MM.1S (cell line): ENCODE measurements around the gene ARRDC1.

Experiments used
- DNase-seq: peaks from one replicate; pipeline ENCODE4 v3.0.0-alpha.2; 2015
- H2AFZ ChIP-seq: fragments of 300-600 bp; sonication (generic); 2 replicates; pipeline ENCODE4 v1.6.0; 2016; ENCODE audit warnings: antibody characterized with exemption, low read length
- H3F3A ChIP-seq: fragments of 300-600 bp; sonication (generic); 2 replicates; pipeline ENCODE4 v1.6.1; 2016; ENCODE audit warnings: mild to moderate bottlenecking, antibody characterized with exemption, low read length, moderate library complexity, mixed read lengths; ENCODE audit not compliant: insufficient read depth
- H3K27ac ChIP-seq: fragments of 300-600 bp; sonication (generic); 2 replicates; pipeline ENCODE4 v1.5.1; 2016; ENCODE audit warnings: mild to moderate bottlenecking, low read length
- H3K27me3 ChIP-seq: fragments of 300-600 bp; sonication (generic); replicated peaks from 2 replicates; pipeline ENCODE4 v1.6.0; 2016; ENCODE audit warnings: low read length; ENCODE audit not compliant: insufficient read depth
- H3K36me3 ChIP-seq: fragments of 300-600 bp; sonication (generic); replicated peaks from 2 replicates; pipeline ENCODE4 v1.6.1; 2016; ENCODE audit warnings: mild to moderate bottlenecking, low read length, mixed read lengths; ENCODE audit not compliant: insufficient read depth
- H3K4me1 ChIP-seq: fragments of 300-600 bp; sonication (generic); 2 replicates; pipeline ENCODE4 v1.6.1; 2016; ENCODE audit warnings: low read length, mixed read lengths
- H3K4me2 ChIP-seq: fragments of 300-600 bp; sonication (generic); 2 replicates; pipeline ENCODE4 v1.6.0; 2016; ENCODE audit warnings: low read depth, low read length
- H3K4me3 ChIP-seq: fragments of 300-600 bp; sonication (generic); 2 replicates; pipeline ENCODE4 v1.5.1; 2016; ENCODE audit warnings: low read length, mixed read lengths
- H3K79me2 ChIP-seq: fragments of 300-600 bp; sonication (generic); 2 replicates; pipeline ENCODE4 v1.6.1; 2016; ENCODE audit warnings: mixed run types, low read length, mixed read lengths
- H3K9ac ChIP-seq: fragments of 300-600 bp; sonication (generic); 2 replicates; pipeline ENCODE4 v1.6.1; 2016; ENCODE audit warnings: low read length, mixed read lengths
- H3K9me2 ChIP-seq: fragments of 300-600 bp; sonication (generic); replicated peaks from 2 replicates; pipeline ENCODE4 v1.6.1; 2016; ENCODE audit warnings: mild to moderate bottlenecking, low read length, mixed read lengths; ENCODE audit not compliant: insufficient read depth
- H3K9me3 ChIP-seq: fragments of 300-600 bp; sonication (generic); replicated peaks from 2 replicates; pipeline ENCODE4 v1.6.1; 2016; ENCODE audit warnings: mild to moderate bottlenecking, low read length, mixed read lengths; ENCODE audit not compliant: insufficient read depth
- H4K20me1 ChIP-seq: fragments of 300-600 bp; sonication (generic); 2 replicates; pipeline ENCODE4 v1.6.1; 2016; ENCODE audit warnings: mild to moderate bottlenecking, low read length, moderate library complexity, mixed read lengths; ENCODE audit not compliant: insufficient read depth
- EZH2 ChIP-seq: fragments of 300-600 bp; sonication (generic); optimal IDR thresholded peaks from 2 replicates; pipeline ENCODE3; 2017; ENCODE audit warnings: low read depth, mild to moderate bottlenecking, antibody characterized with exemption, low read length, mixed read lengths
- EZH2phosphoT487 ChIP-seq: fragments of 300-600 bp; sonication (generic); IDR thresholded peaks from 2 replicates; pipeline ENCODE4 v1.6.1; 2018; ENCODE audit warnings: antibody characterized with exemption, low read length
- TF ChIP-seq, protein P1 (sequence below): fragments of 300-600 bp; sonication (generic); IDR thresholded peaks from 2 replicates; pipeline ENCODE4 v1.5.1; 2016; ENCODE audit warnings: antibody characterized with exemption, low read length, mixed read lengths

ARRDC1 gene

DNA sequence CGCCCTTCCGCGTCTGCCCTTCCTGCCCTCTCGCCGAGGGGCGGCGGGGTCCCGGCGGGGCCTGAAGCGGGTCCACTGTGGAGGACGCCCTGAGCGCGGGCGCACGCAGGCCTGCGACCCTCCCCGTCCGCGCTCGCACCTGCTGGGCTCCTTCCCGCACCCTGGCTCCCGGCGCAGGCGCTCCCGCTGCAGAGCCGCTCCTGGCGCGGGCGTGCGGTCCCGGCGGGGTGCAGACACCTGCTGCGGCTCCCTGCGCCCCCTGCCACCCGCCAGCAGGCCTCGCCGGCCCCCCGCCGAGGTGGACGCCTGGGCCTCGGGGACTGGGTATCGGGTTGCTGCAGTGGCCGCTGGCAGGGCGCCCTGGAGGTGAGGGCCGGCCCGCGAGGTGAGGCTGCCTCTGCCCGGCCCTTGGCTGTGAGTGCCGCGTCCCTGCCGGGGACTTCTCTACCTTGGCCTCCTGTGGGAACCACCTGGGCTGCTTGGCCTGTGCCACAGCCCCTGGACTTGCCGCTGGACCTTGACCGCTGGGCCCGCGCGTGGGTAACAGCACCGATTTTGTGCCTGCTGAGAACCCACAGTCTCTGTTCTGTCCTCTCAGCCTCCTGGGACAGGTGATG lies 627 bp downstream of the ARRDC1 start:
- H3K4me2 ChIP-seq = peak overlapping the region; percentile 99
- peak overlapping the region; percentile 71 for H3K4me3 ChIP-seq
- H3K9me2 ChIP-seq = no peaks in the 10 kb centered on the region
- H3K9ac ChIP-seq = peak overlapping the region; percentile 62; the same call in 1 of the 2 replicates
- H3K9me3 ChIP-seq = no peaks in the 10 kb centered on the region
- TF ChIP-seq EZH2 (no peak), EZH2phosphoT487 (no peak)
- TF ChIP-seq, protein P1, sequence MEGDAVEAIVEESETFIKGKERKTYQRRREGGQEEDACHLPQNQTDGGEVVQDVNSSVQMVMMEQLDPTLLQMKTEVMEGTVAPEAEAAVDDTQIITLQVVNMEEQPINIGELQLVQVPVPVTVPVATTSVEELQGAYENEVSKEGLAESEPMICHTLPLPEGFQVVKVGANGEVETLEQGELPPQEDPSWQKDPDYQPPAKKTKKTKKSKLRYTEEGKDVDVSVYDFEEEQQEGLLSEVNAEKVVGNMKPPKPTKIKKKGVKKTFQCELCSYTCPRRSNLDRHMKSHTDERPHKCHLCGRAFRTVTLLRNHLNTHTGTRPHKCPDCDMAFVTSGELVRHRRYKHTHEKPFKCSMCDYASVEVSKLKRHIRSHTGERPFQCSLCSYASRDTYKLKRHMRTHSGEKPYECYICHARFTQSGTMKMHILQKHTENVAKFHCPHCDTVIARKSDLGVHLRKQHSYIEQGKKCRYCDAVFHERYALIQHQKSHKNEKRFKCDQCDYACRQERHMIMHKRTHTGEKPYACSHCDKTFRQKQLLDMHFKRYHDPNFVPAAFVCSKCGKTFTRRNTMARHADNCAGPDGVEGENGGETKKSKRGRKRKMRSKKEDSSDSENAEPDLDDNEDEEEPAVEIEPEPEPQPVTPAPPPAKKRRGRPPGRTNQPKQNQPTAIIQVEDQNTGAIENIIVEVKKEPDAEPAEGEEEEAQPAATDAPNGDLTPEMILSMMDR = no peak
- H3K4me1 ChIP-seq = 0 out of 2 replicates have a peak, but pooled peaks cover 4% of the 10 kb centered on the region
- peaks cover 21% of the 10 kb centered on the region for H3K79me2 ChIP-seq
- H3K27ac ChIP-seq = peak overlapping the region; percentile 38; the same call in 1 of the 2 replicates
- no peaks in the 10 kb centered on the region for H4K20me1 ChIP-seq
- no peak for DNase-seq
- peaks cover 8% of the 10 kb centered on the region; the same call in 1 of the 2 replicates for H3F3A ChIP-seq
- H3K36me3 ChIP-seq = no peaks in the 10 kb centered on the region
- H3K27me3 ChIP-seq = peaks cover 7% of the 10 kb centered on the region
- peak overlapping the region; percentile 58; the same call in 1 of the 2 replicates for H2AFZ ChIP-seq

GRCh38 chr9:137606734-137607138 lies 1.2 kb downstream of the ARRDC1 start:
- TF ChIP-seq EZH2 (no peak), EZH2phosphoT487 (no peak)
- TF ChIP-seq, protein P1 = no peak
- Histone ChIP-seq H3K79me2 (peaks cover 21% of the 10 kb centered on the region), H3K4me3 (peak overlapping the region; percentile 71), H3K27ac (no peak overlapping the region), H4K20me1 (no peaks in the 10 kb centered on the region), H3K9me3 (no peaks in the 10 kb centered on the region), H3K4me2 (peak overlapping the region; percentile 99), H3F3A (peaks cover 8% of the 10 kb centered on the region; the same call in 1 of the 2 replicates), H3K9me2 (no peaks in the 10 kb centered on the region), H3K36me3 (no peaks in the 10 kb centered on the region), H3K4me1 (0 out of 2 replicates have a peak, but pooled peaks cover 4% of the 10 kb centered on the region), H2AFZ (no peak overlapping the region), H3K9ac (peak overlapping the region; percentile 62; the same call in 1 of the 2 replicates), H3K27me3 (peaks cover 7% of the 10 kb centered on the region)
- no peak for DNase-seq

- Histone ChIP-seq H3K4me1 (0 out of 2 replicates have a peak, but pooled peaks cover 4% of the 10 kb centered on the region), H3K27me3 (peaks cover 7% of the 10 kb centered on the region), H3K27ac (no peak overlapping the region), H3K4me3 (no peak overlapping the region), H3K9me3 (no peaks in the 10 kb centered on the region), H3K4me2 (peak overlapping the region; percentile 99; the same call in 1 of the 2 replicates), H3K9ac (no peak overlapping the region), H2AFZ (no peak overlapping the region), H3K9me2 (no peaks in the 10 kb centered on the region), H3F3A (peaks cover 8% of the 10 kb centered on the region; the same call in 1 of the 2 replicates), H3K79me2 (peaks cover 21% of the 10 kb centered on the region), H3K36me3 (no peaks in the 10 kb centered on the region), H4K20me1 (no peaks in the 10 kb centered on the region)
- no peak for TF ChIP-seq EZH2phosphoT487
- TF ChIP-seq, protein P1 = no peak
- no peak for TF ChIP-seq EZH2
- no peak for DNase-seq
Observed at GRCh38 chr9:137607141-137607857, 1.8 kb downstream of the ARRDC1 start.
